Esophagus (tissue), 2 donors: ENCODE measurements around the gene NCAM1. TPM values are rescaled to one million over a fixed set of nuclear protein-coding genes. Genes with fewer than 3 reads are reported as not detected.

Experiments
- H3K27ac ChIP-seq, 2 donors: one replicate each; pipeline ENCODE4 v1.5.1; 2013; ENCODE audit warnings: low read depth in 2 of 2, mild to moderate bottlenecking in 2 of 2, inconsistent platforms in 1 of 2, low read length in 1 of 2, moderate library complexity in 1 of 2
- H3K27me3 ChIP-seq, 2 donors: one replicate each; pipeline ENCODE4 v1.6.1; 2013; ENCODE audit warnings: low read length in 2 of 2, control low read depth in 1 of 2, mild to moderate bottlenecking in 1 of 2; ENCODE audit not compliant: insufficient read depth in 2 of 2, control insufficient read depth in 1 of 2
- H3K36me3 ChIP-seq, 2 donors: one replicate each; pipeline ENCODE4 v1.6.1; 2013; ENCODE audit warnings: low read length in 1 of 2; ENCODE audit not compliant: control insufficient read depth in 2 of 2, insufficient read depth in 2 of 2
- H3K4me1 ChIP-seq, 2 donors: one replicate each; pipeline ENCODE4 v1.6.1; 2013; ENCODE audit warnings: low read length in 1 of 2; ENCODE audit not compliant: control insufficient read depth in 2 of 2, insufficient read depth in 2 of 2
- H3K4me3 ChIP-seq, 2 donors: one replicate each; pipeline ENCODE4 v1.5.1; 2013; ENCODE audit warnings: low read length in 2 of 2, mild to moderate bottlenecking in 2 of 2, low read depth in 1 of 2, moderate library complexity in 1 of 2
- H3K9me3 ChIP-seq, 2 donors: one replicate each; pipeline ENCODE4 v1.6.1; 2013; ENCODE audit warnings: mild to moderate bottlenecking in 2 of 2, low read depth in 1 of 2, low read length in 1 of 2, moderate library complexity in 1 of 2; ENCODE audit not compliant: control insufficient read depth in 2 of 2, insufficient read depth in 1 of 2
- WGBS, 2 donors: extraction: QIAGEN DNeasy Blood & Tissue Kit; methylation state at CpG; one replicate each; pipeline ENCODE4 v1.1.7; 2013; 5-methylcytosine and 5-hydroxymethylcytosine counted together
- polyA plus RNA-seq, 2 donors: library from polyadenylated mRNA; stranded (reverse); fragments of 200-250 nt; gene quantifications; one replicate each; pipeline ENCODE4 v1.2.3, GENCODE V29; 2013
- donor health status: healthy with polysubstance abuse.
- donor health status: Bipolar disorder and iron deficiency.

NCAM1 gene
- polyA plus RNA-seq, 2 donors, result 1.7 to 2.2 TPM

GRCh38 chr11:113275602-113276001 is 314.4 kb downstream of the NCAM1 start:
- Histone ChIP-seq H3K9me3 (no peaks in the 10 kb centered on the region), H3K4me3 (no peak overlapping the region), H3K27me3 (no peaks in the 10 kb centered on the region), H3K4me1 (no peaks in the 10 kb centered on the region), H3K27ac (no peak overlapping the region), H3K36me3 (no peaks in the 10 kb centered on the region)
- WGBS, 2 donors, result 73 to 76% methylated on average over 7 of the region's 7 CpGs

- Histone ChIP-seq H3K27ac (no peak overlapping the region), H3K9me3 (no peaks in the 10 kb centered on the region), H3K4me1 (no peaks in the 10 kb centered on the region), H3K27me3 (no peaks in the 10 kb centered on the region), H3K4me3 (no peak overlapping the region), H3K36me3 (no peaks in the 10 kb centered on the region)
- WGBS, 2 donors, result 84 to 90% methylated on average over 2 of the region's 2 CpGs
Measured at GRCh38 chr11:113276466-113276865, 315.2 kb downstream of the NCAM1 start.

GRCh38 chr11:113277907-113278306 is 316.7 kb downstream of the NCAM1 start:
- Histone ChIP-seq H3K36me3 (no peaks in the 10 kb centered on the region), H3K9me3 (no peaks in the 10 kb centered on the region), H3K27ac (no peak overlapping the region), H3K4me1 (no peaks in the 10 kb centered on the region), H3K27me3 (no peaks in the 10 kb centered on the region), H3K4me3 (no peak overlapping the region)
- 93 to 94% methylated on average over 5 of the region's 5 CpGs for WGBS, 2 donors

GRCh38 chr11:113278481-113278880 is 317.3 kb downstream of the NCAM1 start:
- Histone ChIP-seq H3K4me1 (no peaks in the 10 kb centered on the region), H3K4me3 (no peak overlapping the region), H3K36me3 (no peaks in the 10 kb centered on the region), H3K27ac (no peak overlapping the region), H3K9me3 (no peaks in the 10 kb centered on the region), H3K27me3 (no peaks in the 10 kb centered on the region)
- WGBS, 2 donors, result 86 to 93% methylated on average over 9 of the region's 9 CpGs

GRCh38 chr11:113278925-113279324 is 317.7 kb downstream of the NCAM1 start:
- H3K36me3 ChIP-seq, result no peaks in the 10 kb centered on the region
- WGBS, 2 donors, result 79 to 85% methylated on average over 4 of the region's 4 CpGs

GRCh38 chr11:113279591-113279990 is 318.4 kb downstream of the NCAM1 start:
- Histone ChIP-seq H3K27ac (no peak overlapping the region), H3K27me3 (no peaks in the 10 kb centered on the region), H3K4me1 (no peaks in the 10 kb centered on the region), H3K36me3 (no peaks in the 10 kb centered on the region), H3K9me3 (no peaks in the 10 kb centered on the region), H3K4me3 (no peak overlapping the region)
- 79% methylated on average over 3 of the region's 3 CpGs for WGBS, 2 donors

More at GRCh38 chr11:113278925-113279324, 317.7 kb downstream of the NCAM1 start:
- no peaks in the 10 kb centered on the region for H3K4me1 ChIP-seq
- no peaks in the 10 kb centered on the region for H3K27me3 ChIP-seq
- H3K27ac ChIP-seq, result no peak overlapping the region
- no peaks in the 10 kb centered on the region for H3K9me3 ChIP-seq
- no peak overlapping the region for H3K4me3 ChIP-seq

GRCh38 chr11:113281052-113281725 is 320.0 kb downstream of the NCAM1 start:
- Histone ChIP-seq H3K36me3 (no peaks in the 10 kb centered on the region), H3K4me1 (no peaks in the 10 kb centered on the region), H3K9me3 (no peaks in the 10 kb centered on the region), H3K4me3 (no peak overlapping the region), H3K27ac (no peak overlapping the region), H3K27me3 (no peaks in the 10 kb centered on the region)
- 89 to 92% methylated on average over 2 of the region's 2 CpGs for WGBS, 2 donors

GRCh38 chr11:113282898-113283437 is 321.7 kb downstream of the NCAM1 start:
- Histone ChIP-seq H3K36me3 (no peaks in the 10 kb centered on the region), H3K4me1 (no peaks in the 10 kb centered on the region), H3K27me3 (no peaks in the 10 kb centered on the region), H3K9me3 (no peaks in the 10 kb centered on the region), H3K4me3 (no peak overlapping the region), H3K27ac (no peak overlapping the region)
- WGBS, 2 donors, result 70 to 78% methylated on average over 3 of the region's 3 CpGs

- Histone ChIP-seq H3K27ac (no peak overlapping the region), H3K4me3 (no peak overlapping the region), H3K27me3 (no peaks in the 10 kb centered on the region), H3K36me3 (no peaks in the 10 kb centered on the region), H3K9me3 (no peaks in the 10 kb centered on the region), H3K4me1 (peaks cover 0 to 2% of the 10 kb centered on the region in 2 donors)
- WGBS, 2 donors, result 90 to 91% methylated on average over 2 of the region's 2 CpGs
Measured at GRCh38 chr11:113283881-113284280, 322.7 kb downstream of the NCAM1 start.

GRCh38 chr11:113286009-113286408 is 324.8 kb downstream of the NCAM1 start:
- Histone ChIP-seq H3K4me1 (peaks cover 0 to 2% of the 10 kb centered on the region in 2 donors), H3K27ac (no peak overlapping the region), H3K9me3 (no peaks in the 10 kb centered on the region), H3K27me3 (no peaks in the 10 kb centered on the region), H3K36me3 (no peaks in the 10 kb centered on the region), H3K4me3 (no peak overlapping the region)
- WGBS, 2 donors, result 88 to 95% methylated on average over 3 of the region's 3 CpGs
